Stimulated activated memory B cell treated with anti-CD40 and anti-IgM and Interleukin-4, amounts not matched to agents 10 μg/mL and 1 μg/mL and 100 μg/mL, for 72 hours (primary cell): Measurements from ENCODE around the gene GLRX2.
"Not testable (repeated sequence)": the region's sequence is repeated elsewhere in the genome, so short reads cannot be mapped to it uniquely, and the experiment has no call there.

ENCODE experiments used
- ATAC-seq: fragments of 150-1000 bp; cut with Tn5 transposase; 2 replicates; pipeline ENCODE4 v1.10.0; 2021
- H3K27ac Mint-ChIP-seq: one replicate; pipeline ENCODE4 v1.8.0; 2022; ENCODE audit warnings: mild to moderate bottlenecking, mixed read lengths
- H3K27me3 Mint-ChIP-seq: one replicate; pipeline ENCODE4 v1.8.0; 2022; ENCODE audit warnings: mixed read lengths
- H3K36me3 Mint-ChIP-seq: one replicate; pipeline ENCODE4 v1.8.0; 2022; ENCODE audit warnings: mixed read lengths
- H3K4me1 Mint-ChIP-seq: one replicate; pipeline ENCODE4 v1.8.0; 2022; ENCODE audit warnings: mixed read lengths
- H3K4me3 Mint-ChIP-seq: one replicate; pipeline ENCODE4 v1.8.0; 2022; ENCODE audit warnings: mild to moderate bottlenecking, moderate library complexity, mixed read lengths
- H3K9me3 Mint-ChIP-seq: one replicate; pipeline ENCODE4 v1.8.0; 2022; ENCODE audit warnings: mixed read lengths

The GLRX2 gene

DNA sequence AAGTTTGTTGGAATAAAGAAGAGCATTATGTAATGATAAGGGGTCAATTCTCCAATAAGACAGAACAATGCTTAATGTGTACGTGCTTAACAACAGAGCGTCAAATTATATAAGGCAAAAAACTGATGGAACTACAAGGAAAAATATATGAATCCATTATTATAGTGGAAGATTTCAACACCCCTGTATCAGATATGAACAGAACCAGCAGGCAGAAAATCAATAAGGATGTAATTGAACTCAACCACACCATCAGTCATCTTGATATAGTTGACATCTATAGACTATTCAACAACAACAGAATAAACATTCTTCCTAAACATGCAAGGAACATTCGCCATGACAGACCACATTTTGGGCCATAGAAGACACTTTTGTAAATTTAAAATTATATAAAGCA lies 13.0 kb upstream of the GLRX2 start:
- no peaks in the 10 kb centered on the region for H3K9me3 Mint-ChIP-seq
- H3K4me1 Mint-ChIP-seq: peaks cover 22% of the 10 kb centered on the region
- no peak for ATAC-seq
- peak overlapping the region; percentile 51 for H3K27ac Mint-ChIP-seq
- no peaks in the 10 kb centered on the region for H3K27me3 Mint-ChIP-seq
- H3K36me3 Mint-ChIP-seq: no peaks in the 10 kb centered on the region
- no peak overlapping the region for H3K4me3 Mint-ChIP-seq

- not testable (repeated sequence) for H3K4me3 Mint-ChIP-seq, H3K36me3 Mint-ChIP-seq, H3K27me3 Mint-ChIP-seq, H3K9me3 Mint-ChIP-seq, ATAC-seq, H3K27ac Mint-ChIP-seq
- peaks cover 13% of the 10 kb centered on the region for H3K4me1 Mint-ChIP-seq
These were observed 12.0 kb upstream of the GLRX2 start for GRCh38 chr1:193117167-193117566.

- H3K4me1 Mint-ChIP-seq: peaks cover 13% of the 10 kb centered on the region
- no peak overlapping the region for H3K4me3 Mint-ChIP-seq
- H3K9me3 Mint-ChIP-seq: no peaks in the 10 kb centered on the region
- H3K27ac Mint-ChIP-seq: no peak overlapping the region
- ATAC-seq: no peak
- H3K36me3 Mint-ChIP-seq: no peaks in the 10 kb centered on the region
- no peaks in the 10 kb centered on the region for H3K27me3 Mint-ChIP-seq
These were observed 10.5 kb upstream of the GLRX2 start for GRCh38 chr1:193115629-193116227.

GRCh38 chr1:193114485-193115095 lies 9.4 kb upstream of the GLRX2 start:
- Mint-ChIP-seq H3K4me1 (peaks cover 12% of the 10 kb centered on the region), H3K27me3 (no peaks in the 10 kb centered on the region), H3K36me3 (no peaks in the 10 kb centered on the region), H3K4me3 (no peak overlapping the region), H3K9me3 (no peaks in the 10 kb centered on the region), H3K27ac (no peak overlapping the region)
- ATAC-seq: no peak

- no peak for ATAC-seq
- H3K27ac Mint-ChIP-seq: no peak overlapping the region
- H3K4me3 Mint-ChIP-seq: no peak overlapping the region
- no peaks in the 10 kb centered on the region for H3K36me3 Mint-ChIP-seq
- no peaks in the 10 kb centered on the region for H3K27me3 Mint-ChIP-seq
- H3K9me3 Mint-ChIP-seq: no peaks in the 10 kb centered on the region
- H3K4me1 Mint-ChIP-seq: peaks cover 6% of the 10 kb centered on the region
These were observed 8.7 kb upstream of the GLRX2 start for GRCh38 chr1:193113992-193114332.

GRCh38 chr1:193113258-193113991 lies 8.2 kb upstream of the GLRX2 start:
- H3K4me3 Mint-ChIP-seq: no peak overlapping the region
- no peak overlapping the region for H3K27ac Mint-ChIP-seq
- no peak for ATAC-seq
- H3K27me3 Mint-ChIP-seq: no peaks in the 10 kb centered on the region
- no peaks in the 10 kb centered on the region for H3K9me3 Mint-ChIP-seq
- H3K4me1 Mint-ChIP-seq: peaks cover under 1% of the 10 kb centered on the region
- no peaks in the 10 kb centered on the region for H3K36me3 Mint-ChIP-seq

DNA sequence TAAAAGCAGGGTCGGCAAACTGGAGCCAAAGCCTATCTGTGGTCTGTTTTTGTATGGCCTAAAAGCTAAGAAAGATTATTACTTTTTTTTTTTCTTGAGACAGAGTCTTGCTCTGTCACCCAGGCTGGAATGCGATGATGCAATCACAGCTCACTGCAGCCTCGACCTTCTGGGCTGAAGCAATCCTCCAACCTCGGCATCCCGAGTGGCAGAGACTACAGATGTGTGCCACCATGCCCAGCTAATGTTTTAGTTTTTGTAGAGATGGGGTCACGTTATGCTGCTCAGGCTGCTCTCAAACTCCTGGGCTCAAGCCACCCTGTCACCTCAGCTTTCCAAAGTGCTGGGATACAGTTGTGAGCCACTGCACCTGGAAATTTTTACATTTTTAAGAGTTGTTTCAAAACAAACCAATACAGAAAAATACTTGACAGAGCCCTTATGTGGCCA lies 6.5 kb upstream of the GLRX2 start:
- no peaks in the 10 kb centered on the region for H3K36me3 Mint-ChIP-seq
- H3K27ac Mint-ChIP-seq: no peak overlapping the region
- H3K4me1 Mint-ChIP-seq: no peaks in the 10 kb centered on the region
- no peaks in the 10 kb centered on the region for H3K9me3 Mint-ChIP-seq
- H3K4me3 Mint-ChIP-seq: no peak overlapping the region
- no peak for ATAC-seq
- H3K27me3 Mint-ChIP-seq: no peaks in the 10 kb centered on the region

DNA sequence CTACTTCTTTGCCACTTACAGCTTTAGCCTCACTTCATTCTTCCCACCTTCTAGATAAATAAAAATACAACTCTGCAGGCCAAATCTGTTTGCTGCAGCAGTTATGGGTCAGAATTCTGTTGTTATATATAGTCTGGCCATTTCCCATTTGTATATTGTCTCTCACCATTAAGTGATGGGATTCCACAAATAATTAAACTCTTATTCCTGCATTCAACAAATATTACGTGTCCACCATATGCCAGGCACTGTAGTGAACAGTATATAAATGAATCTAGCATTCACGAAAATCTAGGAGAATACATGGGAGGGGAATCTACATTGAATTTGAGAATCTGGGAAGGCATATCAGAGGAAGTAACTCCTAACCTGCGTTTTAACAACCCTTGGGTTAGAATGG lies 5.7 kb upstream of the GLRX2 start:
- Mint-ChIP-seq H3K27me3 (no peaks in the 10 kb centered on the region), H3K36me3 (no peaks in the 10 kb centered on the region), H3K4me3 (no peak overlapping the region), H3K27ac (no peak overlapping the region), H3K9me3 (no peaks in the 10 kb centered on the region), H3K4me1 (peaks cover under 1% of the 10 kb centered on the region)
- no peak for ATAC-seq

DNA sequence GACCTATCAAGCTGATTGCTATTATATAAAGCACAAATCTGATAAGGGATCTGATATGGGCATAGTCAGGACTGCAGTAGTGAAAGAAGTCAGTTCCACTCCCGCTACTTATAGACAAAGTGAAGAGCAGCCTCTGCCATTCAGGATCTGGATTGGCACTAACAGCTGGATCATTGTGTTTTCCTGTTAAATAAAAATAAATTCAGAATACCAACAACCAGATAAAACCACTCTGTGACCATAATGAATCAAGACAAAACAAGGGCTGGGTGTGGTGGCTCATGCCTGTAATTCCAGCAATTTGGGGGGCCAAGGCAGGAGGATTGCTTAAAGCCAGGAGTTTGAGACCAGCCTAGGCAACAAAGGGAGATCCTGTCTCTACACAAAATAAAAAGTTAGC lies 5.0 kb upstream of the GLRX2 start:
- H3K27ac Mint-ChIP-seq: peak overlapping the region; percentile 19
- no peaks in the 10 kb centered on the region for H3K27me3 Mint-ChIP-seq
- ATAC-seq: no peak
- H3K36me3 Mint-ChIP-seq: no peaks in the 10 kb centered on the region
- no peak overlapping the region for H3K4me3 Mint-ChIP-seq
- H3K9me3 Mint-ChIP-seq: no peaks in the 10 kb centered on the region
- H3K4me1 Mint-ChIP-seq: peaks cover 6% of the 10 kb centered on the region

- Mint-ChIP-seq H3K9me3 (no peaks in the 10 kb centered on the region), H3K36me3 (no peaks in the 10 kb centered on the region), H3K27me3 (no peaks in the 10 kb centered on the region), H3K4me3 (no peak overlapping the region), H3K4me1 (peaks cover 6% of the 10 kb centered on the region), H3K27ac (no peak overlapping the region)
- no peak for ATAC-seq
These were observed 4.4 kb upstream of the GLRX2 start for GRCh38 chr1:193109619-193110018.

DNA sequence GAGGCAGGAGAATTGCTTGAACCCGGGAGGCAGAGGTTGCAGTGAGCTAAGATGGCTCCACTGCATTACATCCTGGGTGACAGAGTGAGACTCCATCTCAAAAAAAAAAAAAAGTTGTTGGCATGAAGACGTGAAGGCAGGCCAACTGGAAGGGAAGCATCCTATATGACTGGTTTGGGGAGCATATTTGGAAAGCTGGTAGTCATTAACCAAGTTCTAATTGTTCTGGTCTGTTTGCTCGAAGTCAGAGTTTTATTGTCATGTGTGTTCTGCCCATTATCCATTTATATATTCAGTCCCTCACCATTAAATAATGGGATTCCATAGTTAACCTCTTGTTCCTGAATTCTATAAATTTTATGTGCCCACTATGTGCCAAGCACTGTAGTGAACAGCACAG lies 3.3 kb upstream of the GLRX2 start:
- H3K27me3 Mint-ChIP-seq: no peaks in the 10 kb centered on the region
- H3K9me3 Mint-ChIP-seq: no peaks in the 10 kb centered on the region
- no peak for ATAC-seq
- no peaks in the 10 kb centered on the region for H3K36me3 Mint-ChIP-seq
- no peak overlapping the region for H3K4me3 Mint-ChIP-seq
- H3K4me1 Mint-ChIP-seq: peaks cover 14% of the 10 kb centered on the region
- peak overlapping the region; percentile 7 for H3K27ac Mint-ChIP-seq

DNA sequence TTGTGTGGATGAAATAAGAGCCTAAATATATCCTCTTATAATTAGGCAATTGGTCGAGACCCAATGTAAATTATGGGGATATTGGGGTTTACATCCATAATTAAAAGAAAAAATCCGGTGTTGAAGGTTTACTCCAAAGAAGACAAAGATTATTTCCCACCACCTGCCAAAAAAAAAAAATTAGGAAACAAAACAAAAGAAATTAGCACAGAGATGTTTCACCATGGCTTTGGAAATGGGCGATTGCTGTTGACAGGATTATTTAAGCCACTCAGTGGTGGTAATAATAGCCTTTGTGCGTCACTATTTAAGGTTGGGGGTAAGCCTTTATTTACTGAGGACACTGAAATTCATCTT lies 585 bp upstream of the GLRX2 start:
- ATAC-seq: no peak
- Mint-ChIP-seq H3K4me1 (peaks cover 25% of the 10 kb centered on the region), H3K4me3 (peak overlapping the region; percentile 89), H3K9me3 (no peaks in the 10 kb centered on the region), H3K36me3 (no peaks in the 10 kb centered on the region), H3K27ac (peak overlapping the region; percentile 81), H3K27me3 (no peaks in the 10 kb centered on the region)

DNA sequence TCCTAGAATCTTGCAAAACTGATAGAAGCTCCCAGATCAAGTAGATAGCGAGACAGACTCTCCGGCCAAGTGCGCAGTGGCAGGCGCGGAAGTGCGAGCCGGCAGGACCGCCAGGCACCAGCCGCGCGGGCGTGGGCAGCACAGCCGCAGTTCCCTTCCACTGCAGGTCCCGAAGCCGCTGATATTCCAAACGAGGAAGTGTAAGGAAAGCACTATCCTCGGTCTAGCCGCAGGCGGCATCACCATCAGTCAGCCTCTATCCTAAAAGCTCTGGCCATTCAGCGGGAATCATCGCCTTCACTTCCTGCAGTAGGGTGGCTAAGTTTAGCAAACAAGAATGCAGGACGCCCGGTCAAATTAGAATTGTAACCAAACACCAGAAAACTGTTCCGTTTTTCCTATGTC lies 710 bp downstream of the GLRX2 start:
- ATAC-seq: peak; percentile 46
- H3K27me3 Mint-ChIP-seq: no peaks in the 10 kb centered on the region
- peak overlapping the region; percentile 89 for H3K4me3 Mint-ChIP-seq
- H3K4me1 Mint-ChIP-seq: peaks cover 25% of the 10 kb centered on the region
- H3K27ac Mint-ChIP-seq: peak overlapping the region; percentile 81
- H3K36me3 Mint-ChIP-seq: peaks cover 6% of the 10 kb centered on the region
- no peaks in the 10 kb centered on the region for H3K9me3 Mint-ChIP-seq

DNA sequence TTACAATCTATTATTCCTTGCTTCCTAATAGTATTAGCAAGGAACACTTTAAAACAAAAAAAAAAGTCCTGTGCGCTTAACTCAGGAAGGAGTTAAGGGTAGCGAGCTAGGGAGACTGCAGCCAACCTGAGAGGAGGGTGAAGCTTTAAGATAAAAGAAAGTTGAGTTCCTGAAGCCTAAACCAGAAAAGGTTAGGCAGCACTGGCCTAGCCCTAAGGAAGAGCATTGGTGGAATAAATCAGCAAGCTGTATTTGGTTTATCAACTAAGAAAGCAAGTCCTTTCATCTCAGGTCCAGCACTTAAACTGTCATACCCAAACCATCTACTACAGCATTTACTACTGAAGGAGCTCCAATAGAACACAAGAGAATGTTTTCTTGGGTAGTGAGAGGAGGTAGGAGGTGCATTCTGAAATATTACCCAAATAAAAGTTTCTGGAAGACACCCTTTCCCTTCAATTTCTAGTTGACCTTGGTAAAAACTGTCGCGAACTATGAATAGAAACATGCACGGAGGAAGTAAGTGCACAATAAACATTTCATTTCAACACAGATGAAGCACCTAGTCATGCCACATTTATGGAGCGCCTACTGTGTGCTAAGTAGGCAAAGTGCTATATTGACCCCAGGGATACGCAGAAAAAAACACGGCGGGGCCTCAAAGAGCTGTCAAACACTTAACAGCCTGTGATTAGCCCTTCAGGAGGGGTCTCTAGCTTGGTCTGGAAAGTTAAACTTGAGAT lies 1.3 kb downstream of the GLRX2 start:
- H3K4me1 Mint-ChIP-seq: peaks cover 25% of the 10 kb centered on the region
- peaks cover 6% of the 10 kb centered on the region for H3K36me3 Mint-ChIP-seq
- H3K27ac Mint-ChIP-seq: peak overlapping the region; percentile 81
- ATAC-seq: no peak
- no peaks in the 10 kb centered on the region for H3K9me3 Mint-ChIP-seq
- H3K27me3 Mint-ChIP-seq: no peaks in the 10 kb centered on the region
- H3K4me3 Mint-ChIP-seq: peak overlapping the region; percentile 89

- Mint-ChIP-seq H3K36me3 (peaks cover 6% of the 10 kb centered on the region), H3K4me1 (peaks cover 25% of the 10 kb centered on the region), H3K9me3 (no peaks in the 10 kb centered on the region), H3K27ac (no peak overlapping the region), H3K27me3 (no peaks in the 10 kb centered on the region), H3K4me3 (no peak overlapping the region)
- no peak for ATAC-seq
These were observed 2.6 kb downstream of the GLRX2 start for GRCh38 chr1:193102662-193103061.
